Breast epithelium (tissue), 4 donors: ENCODE data around the gene IGF2BP1. TPM values are rescaled to one million over a fixed set of nuclear protein-coding genes. Genes with fewer than 3 reads are reported as not detected.
"Not testable (repeated sequence)": the region's sequence is repeated elsewhere in the genome, so short reads cannot be mapped to it uniquely, and the experiment has no call there.

Source experiments
- DNase-seq, 2 donors: peaks; one replicate each; pipeline ENCODE4 v3.0.0-alpha.2; 2019; ENCODE audit warnings: low spot score in 2 of 2
- H3K27ac ChIP-seq, 2 donors: fragments of 200-600 bp; sonication (generic) in 1 of 2; one replicate each; pipeline ENCODE4 v1.5.1; 2016 to 2019; ENCODE audit warnings: mild to moderate bottlenecking in 1 of 2
- H3K27me3 ChIP-seq, 2 donors: fragments of 200-600 bp; sonication (generic) in 1 of 2; one replicate each; pipeline versions ENCODE4 v1.5.1 to v1.6.0; 2017 to 2019; ENCODE audit warnings: control low read depth in 1 of 2, mild to moderate bottlenecking in 1 of 2
- H3K36me3 ChIP-seq: fragments of 200-600 bp; one replicate; pipeline ENCODE4 v1.5.1; 2019
- H3K4me1 ChIP-seq, 2 donors: fragments of 200-600 bp; sonication (generic); one replicate each; pipeline ENCODE4 v1.5.1; 2016 to 2019; ENCODE audit warnings: control low read depth in 1 of 2
- H3K4me3 ChIP-seq, 3 donors: fragments of 200-600 bp; sonication (generic); 1 replicate in 2 of 3; 2 replicates in 1 of 3; pipeline ENCODE4 v1.5.1; 2016 to 2019; ENCODE audit warnings: mild to moderate bottlenecking in 3 of 3, moderate library complexity in 2 of 3
- H3K9me3 ChIP-seq, 2 donors: fragments of 200-600 bp; sonication (generic) in 1 of 2; one replicate each; pipeline ENCODE4 v1.5.1; 2016 to 2019; ENCODE audit warnings: control low read depth in 1 of 2
- CTCF ChIP-seq, 3 donors: fragments of 450-650 bp; IDR thresholded peaks; one replicate each; pipeline ENCODE4 v1.5.1; 2016 to 2017; ENCODE audit warnings: antibody characterized with exemption in 3 of 3, mild to moderate bottlenecking in 3 of 3, moderate library complexity in 3 of 3
- POLR2A ChIP-seq: fragments of 450-650 bp; IDR thresholded peaks from one replicate; pipeline ENCODE4 v1.6.1; 2016; ENCODE audit warnings: antibody characterized with exemption, mild to moderate bottlenecking, moderate library complexity
- POLR2AphosphoS5 ChIP-seq, 3 donors: sonication (generic); formaldehyde crosslinking; IDR thresholded peaks; one replicate each; pipeline ENCODE4 v1.6.1; 2017; ENCODE audit warnings: antibody characterized with exemption in 3 of 3
- intact Hi-C: fragments of 100-400 bp; cut with DNase I; formaldehyde crosslinking; loops from one replicate; pipeline ENCODE4 v1.15.1; 2023; ENCODE audit warnings: low total_unique reads
- total RNA-seq, 3 donors: library from RNA; depleted of rRNA; stranded (reverse); fragments of >200 nt; gene quantifications; one replicate each; pipeline ENCODE4 v1.1.0, GENCODE V29; 2016

Gene IGF2BP1
- total RNA-seq, 3 donors from 2014 or later: not detected

GRCh38 chr17:49038544-49038943 is 41.4 kb downstream of the IGF2BP1 start:
- H3K4me1 ChIP-seq: no peaks in the 10 kb centered on the region
- H3K36me3 ChIP-seq: no peaks in the 10 kb centered on the region
- H3K4me3 ChIP-seq: no peak overlapping the region
- peaks cover 0 to 10% of the 10 kb centered on the region in 2 donors for H3K27me3 ChIP-seq
- DNase-seq: no peak
- no peak overlapping the region for H3K27ac ChIP-seq
- intact Hi-C loops: no loop called here
- TF ChIP-seq CTCF (IDR thresholded peaks at IDR 0.05) (no peak), POLR2A (no peak), POLR2AphosphoS5 (IDR thresholded peaks at IDR 0.05) (no peak)
- no peaks in the 10 kb centered on the region for H3K9me3 ChIP-seq

DNA sequence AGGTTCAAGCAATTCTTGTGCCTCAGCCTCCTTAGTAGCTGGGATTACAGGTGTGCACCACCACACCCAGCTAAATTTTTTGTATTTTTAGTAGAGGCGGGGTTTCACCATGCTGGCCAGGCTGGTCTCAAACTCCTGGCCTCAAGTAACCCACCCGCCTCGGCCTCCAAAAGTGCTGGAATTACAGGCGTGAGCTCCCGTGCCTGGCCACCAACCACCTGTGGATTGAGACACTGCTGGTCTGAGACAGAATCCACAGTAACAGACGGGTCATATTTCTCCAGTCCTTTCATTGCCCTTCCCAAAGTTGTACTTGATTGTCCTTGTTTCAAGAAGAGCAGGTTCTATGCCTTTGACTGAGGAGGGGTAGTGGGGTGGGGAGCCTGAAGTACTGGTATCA is 42.3 kb downstream of the IGF2BP1 start:
- intact Hi-C loops, H3K4me1 ChIP-seq, H3K36me3 ChIP-seq, H3K9me3 ChIP-seq, H3K4me3 ChIP-seq, H3K27ac ChIP-seq, DNase-seq: not testable (repeated sequence)
- H3K27me3 ChIP-seq: peaks cover 0 to 13% of the 10 kb centered on the region in 2 donors

DNA sequence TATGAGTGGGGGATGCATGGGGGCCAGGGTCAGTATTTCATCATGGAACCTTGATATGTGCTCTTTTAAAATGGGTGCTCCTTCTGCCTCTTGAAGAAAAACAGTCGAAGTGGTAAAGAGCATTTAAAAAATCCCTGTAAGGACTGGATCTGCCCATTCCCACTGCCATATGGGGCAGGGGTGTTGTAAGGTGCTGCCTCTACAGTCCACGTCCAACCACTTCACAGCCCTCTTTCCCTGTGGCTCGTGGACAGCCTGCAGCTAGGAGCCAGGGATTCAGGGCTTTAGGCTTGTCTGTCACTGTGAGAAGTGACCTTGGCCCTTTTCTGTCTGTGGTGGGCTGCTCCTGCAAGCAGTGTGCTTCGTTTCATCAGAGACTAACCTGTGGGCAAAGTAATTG is 44.3 kb downstream of the IGF2BP1 start:
- DNase-seq: no peak
- H3K36me3 ChIP-seq: no peaks in the 10 kb centered on the region
- no peaks in the 10 kb centered on the region for H3K9me3 ChIP-seq
- H3K4me3 ChIP-seq: no peak overlapping the region
- intact Hi-C loops: no loop called here
- no peaks in the 10 kb centered on the region for H3K4me1 ChIP-seq
- TF ChIP-seq POLR2A (no peak), POLR2AphosphoS5 (IDR thresholded peaks at IDR 0.05) (no peak), CTCF (IDR thresholded peaks at IDR 0.05) (no peak)
- H3K27ac ChIP-seq: no peak overlapping the region
- H3K27me3 ChIP-seq: peaks cover 0 to 13% of the 10 kb centered on the region in 2 donors

GRCh38 chr17:49045376-49045775 is 48.2 kb downstream of the IGF2BP1 start:
- H3K36me3 ChIP-seq: no peaks in the 10 kb centered on the region
- no peaks in the 10 kb centered on the region for H3K4me1 ChIP-seq
- H3K27ac ChIP-seq: no peak overlapping the region
- peaks cover 0 to 13% of the 10 kb centered on the region in 2 donors for H3K27me3 ChIP-seq
- intact Hi-C loops: no loop called here
- no peak for DNase-seq
- TF ChIP-seq CTCF (IDR thresholded peaks at IDR 0.05) (no peak), POLR2AphosphoS5 (IDR thresholded peaks at IDR 0.05) (no peak), POLR2A (no peak)
- no peak overlapping the region for H3K4me3 ChIP-seq
- H3K9me3 ChIP-seq: no peaks in the 10 kb centered on the region

- no peak for TF ChIP-seq CTCF (IDR thresholded peaks at IDR 0.05)
- no peak for TF ChIP-seq POLR2A
- no peak for TF ChIP-seq POLR2AphosphoS5 (IDR thresholded peaks at IDR 0.05)
- H3K4me1 ChIP-seq: no peaks in the 10 kb centered on the region
- DNase-seq: no peak
- intact Hi-C loops: no loop called here
- H3K4me3 ChIP-seq: no peak overlapping the region
- no peaks in the 10 kb centered on the region for H3K36me3 ChIP-seq
- H3K9me3 ChIP-seq: no peaks in the 10 kb centered on the region
- H3K27me3 ChIP-seq: peaks cover 0 to 7% of the 10 kb centered on the region in 2 donors
- no peak overlapping the region for H3K27ac ChIP-seq
Measured at GRCh38 chr17:49046912-49047311, 49.7 kb downstream of the IGF2BP1 start.

- no peak for DNase-seq
- no peak for TF ChIP-seq POLR2AphosphoS5 (IDR thresholded peaks at IDR 0.05)
- TF ChIP-seq POLR2A: no peak
- TF ChIP-seq CTCF (IDR thresholded peaks at IDR 0.05): no peak
- Histone ChIP-seq H3K4me1 (no peaks in the 10 kb centered on the region), H3K27me3 (no peaks in the 10 kb centered on the region), H3K27ac (no peak overlapping the region), H3K9me3 (no peaks in the 10 kb centered on the region), H3K36me3 (no peaks in the 10 kb centered on the region), H3K4me3 (no peak overlapping the region)
- intact Hi-C loops: no loop called here
Measured at GRCh38 chr17:49049265-49049664, 52.1 kb downstream of the IGF2BP1 start.
